Astrocyte (in vitro differentiated cells and primary cell): ENCODE results near the gene PIP4K2A. TPM values are rescaled to one million over a fixed set of nuclear protein-coding genes. Genes with fewer than 3 reads are reported as not detected.

Source experiments
- DNase-seq: peaks from one replicate; pipeline ENCODE4 v3.0.0-alpha.2; 2010; ENCODE audit warnings: low read depth
- FAIRE-seq: peaks from 2 replicates; lab custom pipeline; 2011; peaks lifted over from hg19 to GRCh38; lab: Jason Lieb, UNC
- H2AFZ ChIP-seq: 2 replicates; pipeline ENCODE4 v1.6.0; 2012; ENCODE audit warnings: low read depth, low read length, inconsistent platforms
- H3K27ac ChIP-seq: 2 replicates; pipeline ENCODE4 v1.5.1; 2011; ENCODE audit warnings: low read depth, low read length, inconsistent platforms
- H3K27me3 ChIP-seq: 2 replicates; pipeline ENCODE4 v1.6.0; 2011; ENCODE audit warnings: low read length, inconsistent platforms; ENCODE audit not compliant: insufficient read depth
- H3K36me3 ChIP-seq: 2 replicates; pipeline ENCODE4 v1.5.1; 2011; ENCODE audit warnings: low read length, inconsistent platforms; ENCODE audit not compliant: insufficient read depth
- H3K4me1 ChIP-seq: 2 replicates; pipeline ENCODE4 v1.5.1; 2011; ENCODE audit warnings: low read length, inconsistent platforms; ENCODE audit not compliant: insufficient read depth
- H3K4me2 ChIP-seq: 2 replicates; pipeline ENCODE4 v1.6.0; 2012; ENCODE audit warnings: low read length, inconsistent platforms
- H3K4me3 ChIP-seq: 2 replicates; pipeline ENCODE4 v1.5.1; 2011; ENCODE audit warnings: low read depth, mild to moderate bottlenecking, low read length, inconsistent platforms; ENCODE audit not compliant: insufficient read depth
- H3K79me2 ChIP-seq: 2 replicates; pipeline ENCODE4 v1.6.0; 2012; ENCODE audit warnings: mild to moderate bottlenecking, low read length, inconsistent platforms; ENCODE audit not compliant: insufficient read depth
- H3K9ac ChIP-seq: 2 replicates; pipeline ENCODE4 v1.6.0; 2012; ENCODE audit warnings: mild to moderate bottlenecking, low read length, inconsistent platforms
- H3K9me3 ChIP-seq: 2 replicates; pipeline ENCODE4 v1.5.1; 2012; ENCODE audit warnings: low read depth, mild to moderate bottlenecking, low read length, inconsistent platforms; ENCODE audit not compliant: insufficient read depth
- H4K20me1 ChIP-seq: 2 replicates; pipeline ENCODE4 v1.6.0; 2012; ENCODE audit warnings: low read length, inconsistent platforms; ENCODE audit not compliant: insufficient read depth
- H3K27ac Mint-ChIP-seq: one replicate; pipeline ENCODE4 v1.8.0; 2021; ENCODE audit warnings: mild to moderate bottlenecking, mixed read lengths; ENCODE audit not compliant: unreplicated experiment
- H3K27me3 Mint-ChIP-seq: one replicate; pipeline ENCODE4 v1.8.0; 2021; ENCODE audit warnings: low read depth, mixed read lengths; ENCODE audit not compliant: unreplicated experiment
- H3K36me3 Mint-ChIP-seq: one replicate; pipeline ENCODE4 v1.8.0; 2021; ENCODE audit warnings: low read depth, mixed read lengths; ENCODE audit not compliant: unreplicated experiment
- H3K4me1 Mint-ChIP-seq: one replicate; pipeline ENCODE4 v1.8.0; 2021; ENCODE audit warnings: low read depth, mixed read lengths; ENCODE audit not compliant: unreplicated experiment
- H3K4me3 Mint-ChIP-seq: one replicate; pipeline ENCODE4 v1.8.0; 2021; ENCODE audit warnings: mild to moderate bottlenecking, moderate library complexity, mixed read lengths; ENCODE audit not compliant: unreplicated experiment
- H3K9me3 Mint-ChIP-seq: one replicate; pipeline ENCODE4 v1.8.0; 2021; ENCODE audit warnings: mild to moderate bottlenecking, mixed read lengths; ENCODE audit not compliant: unreplicated experiment
- CTCF ChIP-seq: IDR thresholded peaks from 2 replicates; pipeline ENCODE4 v1.5.1; 2011; ENCODE audit warnings: low read depth, mild to moderate bottlenecking, inconsistent platforms, low read length, moderate library complexity; ENCODE audit not compliant: insufficient read depth
- EZH2 ChIP-seq: IDR thresholded peaks from 2 replicates; pipeline ENCODE4 v1.6.1; 2012; ENCODE audit warnings: mild to moderate bottlenecking, low read length, inconsistent platforms; ENCODE audit not compliant: insufficient read depth
- total RNA-seq: library from RNA; stranded (reverse); gene quantifications from 2 replicates; pipeline ENCODE4 v1.2.1, GENCODE V29; 2021

Gene PIP4K2A
- total RNA-seq, 1 donor from 2014 or later = 36.8 TPM

GRCh38 chr10:22690614-22691431, 23.6 kb downstream of the PIP4K2A start:
- no peaks in the 10 kb centered on the region for H3K27me3 Mint-ChIP-seq
- DNase-seq (no peak), FAIRE-seq (no peak)
- H2AFZ ChIP-seq = no peak overlapping the region
- H3K4me3 ChIP-seq = no peak overlapping the region
- no peaks in the 10 kb centered on the region for H3K36me3 ChIP-seq
- H3K27ac ChIP-seq = no peak overlapping the region
- peaks cover 51% of the 10 kb centered on the region for H4K20me1 ChIP-seq
- peak overlapping the region; percentile 60 for H3K4me3 Mint-ChIP-seq
- TF ChIP-seq EZH2 (no peak), CTCF (no peak)
- H3K9me3 ChIP-seq = no peaks in the 10 kb centered on the region
- no peak overlapping the region for H3K9ac ChIP-seq
- H3K36me3 Mint-ChIP-seq = peaks cover 9% of the 10 kb centered on the region
- no peak overlapping the region for H3K4me2 ChIP-seq
- H3K4me1 Mint-ChIP-seq = peaks cover 13% of the 10 kb centered on the region
- H3K4me1 ChIP-seq = no peaks in the 10 kb centered on the region
- peaks cover 98% of the 10 kb centered on the region for H3K79me2 ChIP-seq
- peaks cover 2% of the 10 kb centered on the region for H3K9me3 Mint-ChIP-seq
- H3K27ac Mint-ChIP-seq = no peak overlapping the region
- H3K27me3 ChIP-seq = no peaks in the 10 kb centered on the region

GRCh38 chr10:22690158-22690557, 24.2 kb downstream of the PIP4K2A start:
- FAIRE-seq = no peak
- H3K36me3 Mint-ChIP-seq = peaks cover 9% of the 10 kb centered on the region
- no peaks in the 10 kb centered on the region for H3K27me3 ChIP-seq
- no peak for DNase-seq
- H3K36me3 ChIP-seq = no peaks in the 10 kb centered on the region
- H3K9ac ChIP-seq = no peak overlapping the region
- H3K4me3 Mint-ChIP-seq = no peak overlapping the region
- peaks cover 50% of the 10 kb centered on the region for H4K20me1 ChIP-seq
- peaks cover 98% of the 10 kb centered on the region for H3K79me2 ChIP-seq
- peaks cover 2% of the 10 kb centered on the region for H3K9me3 Mint-ChIP-seq
- no peak overlapping the region for H3K4me3 ChIP-seq
- no peaks in the 10 kb centered on the region for H3K27me3 Mint-ChIP-seq
- no peaks in the 10 kb centered on the region for H3K4me1 ChIP-seq
- no peak overlapping the region for H3K27ac ChIP-seq
- H3K9me3 ChIP-seq = no peaks in the 10 kb centered on the region
- H3K4me1 Mint-ChIP-seq = peaks cover 18% of the 10 kb centered on the region
- no peak for TF ChIP-seq CTCF
- no peak for TF ChIP-seq EZH2
- H3K4me2 ChIP-seq = no peak overlapping the region
- H2AFZ ChIP-seq = no peak overlapping the region
- no peak overlapping the region for H3K27ac Mint-ChIP-seq

GRCh38 chr10:22686347-22686746, 28.0 kb downstream of the PIP4K2A start:
- Histone ChIP-seq H3K4me1 (peaks cover 28% of the 10 kb centered on the region), H3K27me3 (no peaks in the 10 kb centered on the region), H3K36me3 (no peaks in the 10 kb centered on the region), H3K4me3 (no peak overlapping the region), H2AFZ (no peak overlapping the region), H3K27ac (no peak overlapping the region), H4K20me1 (peaks cover 48% of the 10 kb centered on the region), H3K79me2 (peaks cover 84% of the 10 kb centered on the region), H3K4me2 (no peak overlapping the region), H3K9ac (no peak overlapping the region), H3K9me3 (no peaks in the 10 kb centered on the region)
- H3K4me1 Mint-ChIP-seq = peaks cover 41% of the 10 kb centered on the region
- H3K27me3 Mint-ChIP-seq = no peaks in the 10 kb centered on the region
- peaks cover 2% of the 10 kb centered on the region for H3K9me3 Mint-ChIP-seq
- no peak for FAIRE-seq
- DNase-seq = no peak
- no peak for TF ChIP-seq EZH2
- TF ChIP-seq CTCF = no peak
- H3K27ac Mint-ChIP-seq = no peak overlapping the region
- peaks cover 4% of the 10 kb centered on the region for H3K36me3 Mint-ChIP-seq
- no peak overlapping the region for H3K4me3 Mint-ChIP-seq
